ENCODE data around the gene LXN.

DNA sequence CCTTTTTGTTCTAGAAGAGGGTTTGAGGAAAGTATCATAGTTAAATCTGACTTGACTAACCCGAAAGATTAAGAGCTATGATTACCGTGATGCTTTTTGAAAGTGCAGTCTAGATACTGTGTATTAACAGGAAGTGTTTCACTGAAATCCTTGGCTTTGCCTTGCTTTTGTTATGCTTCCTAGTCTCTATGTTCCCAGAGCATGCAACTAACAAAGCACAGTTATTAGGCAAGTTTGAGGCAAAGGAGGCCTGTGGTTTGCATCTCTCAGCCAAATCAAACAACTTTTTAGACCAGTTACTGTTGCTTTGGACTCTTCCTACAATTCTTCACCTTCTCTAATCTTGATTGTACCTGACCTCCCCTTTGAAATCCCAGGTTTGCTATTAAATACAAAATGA, 3.9 kb downstream of the LXN start:
- TF ChIP-seq TAF1 (IDR thresholded peaks at IDR 0.05; ENCODE audit: low read depth, low read length) (no peak), TBP (IDR thresholded peaks at IDR 0.05; ENCODE audit: low read depth, low read length) (no peak), EP300 (IDR thresholded peaks at IDR 0.05; ENCODE audit: borderline replicate concordance in 1 of 2, low read depth in 2 of 2, low read length in 2 of 2) (no peak), HDAC6 (IDR thresholded peaks at IDR 0.05; ENCODE audit: low read depth, low read length) (no peak), JUND (IDR thresholded peaks at IDR 0.05; ENCODE audit: low read length) (no peak), EZH2 (IDR thresholded peaks at IDR 0.05; ENCODE audit: low read depth, low read length, severe bottlenecking) (no peak), JUN (IDR thresholded peaks at IDR 0.05; ENCODE audit: low read depth, low read length) (no peak), POLR2A (IDR thresholded peaks at IDR 0.05; ENCODE audit: control extremely low read depth in 1 of 2, low read depth in 2 of 2, low read length in 2 of 2) (no peak)
- TF ChIP-seq, protein P1, sequence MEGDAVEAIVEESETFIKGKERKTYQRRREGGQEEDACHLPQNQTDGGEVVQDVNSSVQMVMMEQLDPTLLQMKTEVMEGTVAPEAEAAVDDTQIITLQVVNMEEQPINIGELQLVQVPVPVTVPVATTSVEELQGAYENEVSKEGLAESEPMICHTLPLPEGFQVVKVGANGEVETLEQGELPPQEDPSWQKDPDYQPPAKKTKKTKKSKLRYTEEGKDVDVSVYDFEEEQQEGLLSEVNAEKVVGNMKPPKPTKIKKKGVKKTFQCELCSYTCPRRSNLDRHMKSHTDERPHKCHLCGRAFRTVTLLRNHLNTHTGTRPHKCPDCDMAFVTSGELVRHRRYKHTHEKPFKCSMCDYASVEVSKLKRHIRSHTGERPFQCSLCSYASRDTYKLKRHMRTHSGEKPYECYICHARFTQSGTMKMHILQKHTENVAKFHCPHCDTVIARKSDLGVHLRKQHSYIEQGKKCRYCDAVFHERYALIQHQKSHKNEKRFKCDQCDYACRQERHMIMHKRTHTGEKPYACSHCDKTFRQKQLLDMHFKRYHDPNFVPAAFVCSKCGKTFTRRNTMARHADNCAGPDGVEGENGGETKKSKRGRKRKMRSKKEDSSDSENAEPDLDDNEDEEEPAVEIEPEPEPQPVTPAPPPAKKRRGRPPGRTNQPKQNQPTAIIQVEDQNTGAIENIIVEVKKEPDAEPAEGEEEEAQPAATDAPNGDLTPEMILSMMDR (IDR thresholded peaks at IDR 0.05; ENCODE audit: control extremely low read depth in 1 of 3, insufficient read depth in 1 of 3, low read depth in 1 of 3, low read length in 3 of 3), result no peak
- TF ChIP-seq, protein P2, sequence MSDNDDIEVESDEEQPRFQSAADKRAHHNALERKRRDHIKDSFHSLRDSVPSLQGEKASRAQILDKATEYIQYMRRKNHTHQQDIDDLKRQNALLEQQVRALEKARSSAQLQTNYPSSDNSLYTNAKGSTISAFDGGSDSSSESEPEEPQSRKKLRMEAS (IDR thresholded peaks at IDR 0.05), result no peak

Measured in H1 (cell line).